Karpas-422 (cell line): ENCODE data around the gene BAD. TPM values are rescaled to one million over a fixed set of nuclear protein-coding genes. Genes with fewer than 3 reads are reported as not detected.

Source experiments
- DNase-seq: peaks from one replicate; pipeline ENCODE4 v3.0.0-alpha.2; 2015
- H2AFZ ChIP-seq: fragments of 200-600 bp; sonication (generic); 2 replicates; pipeline ENCODE4 v1.6.1; 2014; ENCODE audit warnings: antibody characterized with exemption, low read length, mixed read lengths
- H3K27ac ChIP-seq: fragments of 200-600 bp; sonication (generic); 2 replicates; pipeline ENCODE4 v1.5.1; 2014; ENCODE audit warnings: mild to moderate bottlenecking, low read length, moderate library complexity
- H3K27me3 ChIP-seq: fragments of 200-600 bp; sonication (generic); 2 replicates; pipeline ENCODE4 v1.6.1; 2014; ENCODE audit warnings: low read length, mixed read lengths
- H3K36me3 ChIP-seq: fragments of 200-600 bp; sonication (generic); 2 replicates; pipeline ENCODE4 v1.6.1; 2014; ENCODE audit warnings: low read length, mixed read lengths; ENCODE audit not compliant: insufficient read depth
- H3K4me1 ChIP-seq: fragments of 200-600 bp; sonication (generic); 2 replicates; pipeline ENCODE4 v1.6.1; 2014; ENCODE audit warnings: mild to moderate bottlenecking, low read length, mixed read lengths
- H3K4me2 ChIP-seq: fragments of 200-600 bp; sonication (generic); 2 replicates; pipeline ENCODE4 v1.6.1; 2014; ENCODE audit warnings: low read length, low read depth, mild to moderate bottlenecking; ENCODE audit not compliant: poor library complexity, severe bottlenecking
- H3K4me3 ChIP-seq: fragments of 200-600 bp; sonication (generic); 2 replicates; pipeline ENCODE4 v1.5.1; 2014; ENCODE audit warnings: mild to moderate bottlenecking, antibody characterized with exemption, low read length, mixed read lengths
- H3K79me2 ChIP-seq: fragments of 200-600 bp; sonication (generic); 2 replicates; pipeline ENCODE4 v1.6.1; 2014; ENCODE audit warnings: mild to moderate bottlenecking, low read length, mixed read lengths
- H3K9ac ChIP-seq: fragments of 200-600 bp; sonication (generic); 2 replicates; pipeline ENCODE4 v1.6.0; 2014; ENCODE audit warnings: low read length
- H3K9me2 ChIP-seq: fragments of 200-600 bp; sonication (generic), shearing (Covaris generic); replicated peaks from 2 replicates; pipeline ENCODE4 v1.6.0; 2014; ENCODE audit warnings: mild to moderate bottlenecking, low read length, moderate library complexity; ENCODE audit not compliant: insufficient read depth
- H3K9me3 ChIP-seq: fragments of 300-700, 200-600 bp; sonication (generic); 2 replicates; pipeline ENCODE4 v1.6.1; 2014; ENCODE audit warnings: low read length, mixed read lengths
- H4K20me1 ChIP-seq: fragments of 200-600 bp; sonication (generic); 2 replicates; pipeline ENCODE4 v1.6.1; 2014; ENCODE audit warnings: mild to moderate bottlenecking, antibody characterized with exemption, low read length, low read depth; ENCODE audit not compliant: insufficient read depth
- total RNA-seq: library from RNA; depleted of rRNA; stranded (reverse); fragments of >200 nt; shearing (Covaris generic); gene quantifications from 2 replicates; pipeline ENCODE4 v1.2.3, GENCODE V29; 2014; ENCODE audit warnings: low replicate concordance

BAD gene
- total RNA-seq, 1 experiment from 2014 or later, result 45.3 TPM

- H3K79me2 ChIP-seq, result peaks cover 6% of the 10 kb centered on the region
- H3K4me2 ChIP-seq, result no peak overlapping the region
- no peaks in the 10 kb centered on the region for H4K20me1 ChIP-seq
- H3K4me1 ChIP-seq, result peaks cover 21% of the 10 kb centered on the region
- no peak overlapping the region for H3K4me3 ChIP-seq
- no peak overlapping the region for H2AFZ ChIP-seq
- H3K9me2 ChIP-seq, result no peaks in the 10 kb centered on the region
- H3K27me3 ChIP-seq, result no peaks in the 10 kb centered on the region
- H3K9ac ChIP-seq, result no peak overlapping the region
- H3K27ac ChIP-seq, result no peak overlapping the region
- H3K9me3 ChIP-seq, result no peaks in the 10 kb centered on the region
- no peak for DNase-seq
- H3K36me3 ChIP-seq, result no peaks in the 10 kb centered on the region
Measured at GRCh38 chr11:64266339-64266738, 18.1 kb downstream of the BAD start.

- Histone ChIP-seq H3K36me3 (no peaks in the 10 kb centered on the region), H3K9me3 (no peaks in the 10 kb centered on the region), H3K27me3 (no peaks in the 10 kb centered on the region), H4K20me1 (no peaks in the 10 kb centered on the region), H3K4me3 (no peak overlapping the region), H3K4me1 (peaks cover 21% of the 10 kb centered on the region), H3K79me2 (peaks cover 6% of the 10 kb centered on the region), H3K9ac (0 out of 2 replicates have a peak overlapping the region, but pooled peaks have one; percentile 10), H3K9me2 (no peaks in the 10 kb centered on the region), H2AFZ (no peak overlapping the region), H3K4me2 (no peak overlapping the region), H3K27ac (no peak overlapping the region)
- DNase-seq, result peak; percentile 64
Measured at GRCh38 chr11:64265176-64266160, 19.0 kb downstream of the BAD start.

- Histone ChIP-seq H3K4me2 (no peak overlapping the region), H3K4me1 (peaks cover 21% of the 10 kb centered on the region), H2AFZ (no peak overlapping the region), H3K9ac (no peak overlapping the region), H4K20me1 (no peaks in the 10 kb centered on the region), H3K4me3 (no peak overlapping the region), H3K27me3 (no peaks in the 10 kb centered on the region), H3K9me3 (no peaks in the 10 kb centered on the region), H3K36me3 (no peaks in the 10 kb centered on the region), H3K79me2 (peaks cover 6% of the 10 kb centered on the region), H3K27ac (no peak overlapping the region), H3K9me2 (no peaks in the 10 kb centered on the region)
- no peak for DNase-seq
Measured at GRCh38 chr11:64264371-64264852, 20.1 kb downstream of the BAD start.

GRCh38 chr11:64263947-64264317 is 20.5 kb downstream of the BAD start:
- Histone ChIP-seq H4K20me1 (no peaks in the 10 kb centered on the region), H3K4me1 (peaks cover 19% of the 10 kb centered on the region), H3K9me3 (no peaks in the 10 kb centered on the region), H3K27me3 (no peaks in the 10 kb centered on the region), H3K9ac (no peak overlapping the region), H3K36me3 (no peaks in the 10 kb centered on the region), H3K4me3 (no peak overlapping the region), H3K4me2 (no peak overlapping the region), H2AFZ (no peak overlapping the region), H3K9me2 (no peaks in the 10 kb centered on the region), H3K79me2 (peaks cover 6% of the 10 kb centered on the region), H3K27ac (no peak overlapping the region)
- no peak for DNase-seq

GRCh38 chr11:64263021-64263946 is 21.2 kb downstream of the BAD start:
- no peaks in the 10 kb centered on the region for H3K9me3 ChIP-seq
- H3K27me3 ChIP-seq, result no peaks in the 10 kb centered on the region
- H3K4me1 ChIP-seq, result peaks cover 12% of the 10 kb centered on the region
- H3K36me3 ChIP-seq, result no peaks in the 10 kb centered on the region
- no peak overlapping the region for H3K27ac ChIP-seq
- no peak overlapping the region for H3K9ac ChIP-seq
- H4K20me1 ChIP-seq, result no peaks in the 10 kb centered on the region
- no peaks in the 10 kb centered on the region for H3K9me2 ChIP-seq
- no peak overlapping the region for H3K4me2 ChIP-seq
- H3K79me2 ChIP-seq, result no peaks in the 10 kb centered on the region
- no peak overlapping the region for H2AFZ ChIP-seq
- no peak overlapping the region for H3K4me3 ChIP-seq
- no peak for DNase-seq

- no peaks in the 10 kb centered on the region for H3K79me2 ChIP-seq
- no peak overlapping the region for H3K27ac ChIP-seq
- H3K36me3 ChIP-seq, result no peaks in the 10 kb centered on the region
- no peak overlapping the region for H2AFZ ChIP-seq
- H3K27me3 ChIP-seq, result no peaks in the 10 kb centered on the region
- no peak overlapping the region for H3K4me2 ChIP-seq
- no peak overlapping the region for H3K9ac ChIP-seq
- no peak overlapping the region for H3K4me3 ChIP-seq
- peaks cover 9% of the 10 kb centered on the region for H3K4me1 ChIP-seq
- H3K9me2 ChIP-seq, result no peaks in the 10 kb centered on the region
- no peak for DNase-seq
- no peaks in the 10 kb centered on the region for H3K9me3 ChIP-seq
- no peaks in the 10 kb centered on the region for H4K20me1 ChIP-seq
Measured at GRCh38 chr11:64262271-64263002, 22.0 kb downstream of the BAD start.

GRCh38 chr11:64261556-64262080 is 22.8 kb downstream of the BAD start:
- H3K9me3 ChIP-seq, result no peaks in the 10 kb centered on the region
- no peak for DNase-seq
- H3K27me3 ChIP-seq, result no peaks in the 10 kb centered on the region
- H3K4me1 ChIP-seq, result peaks cover 9% of the 10 kb centered on the region
- H2AFZ ChIP-seq, result no peak overlapping the region
- no peak overlapping the region for H3K4me3 ChIP-seq
- no peaks in the 10 kb centered on the region for H4K20me1 ChIP-seq
- H3K9ac ChIP-seq, result no peak overlapping the region
- no peak overlapping the region for H3K27ac ChIP-seq
- H3K4me2 ChIP-seq, result no peak overlapping the region
- no peaks in the 10 kb centered on the region for H3K9me2 ChIP-seq
- H3K79me2 ChIP-seq, result no peaks in the 10 kb centered on the region
- no peaks in the 10 kb centered on the region for H3K36me3 ChIP-seq
